ENCODE data around the gene KRI1.
A peak's percentile ranks its signal among the peaks of the same experiment; 100 is the strongest.

KRI1 gene

DNA sequence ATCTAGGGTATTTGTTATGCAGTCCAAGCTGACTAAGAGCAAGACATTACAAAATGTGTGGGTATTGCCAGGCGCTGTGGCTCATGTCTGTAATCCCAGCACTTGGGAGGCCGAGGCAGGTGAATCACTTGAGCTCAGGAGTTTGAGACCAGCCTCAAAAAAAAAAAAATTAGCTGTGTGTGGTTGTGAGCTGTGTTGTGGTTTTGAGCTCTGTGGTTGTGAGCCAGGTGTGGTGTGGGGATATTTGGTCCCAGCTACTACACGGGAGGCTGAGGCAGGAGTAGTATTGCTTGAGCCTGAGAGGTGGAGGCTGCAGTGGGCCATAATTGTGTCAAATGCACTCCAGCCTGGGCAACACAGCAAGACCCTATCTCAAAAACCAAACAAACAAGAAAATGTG lies 57.1 kb downstream of the KRI1 start:
- no peaks in the 10 kb centered on the region for H3K79me2 ChIP-seq (ENCODE audit: low read length)
- peaks cover 5% of the 10 kb centered on the region; the same call in 1 of the 2 replicates for H3K4me1 ChIP-seq (ENCODE audit: low read length)
- no peak overlapping the region for H3K4me2 ChIP-seq (ENCODE audit: low read depth, low read length)
- no peaks in the 10 kb centered on the region for H3K36me3 ChIP-seq (replicated peaks; ENCODE audit: insufficient read depth, low read length)
- no peaks in the 10 kb centered on the region for H3K9me2 ChIP-seq (replicated peaks; ENCODE audit: insufficient read depth, low read length)
- no peak overlapping the region for H2AFZ ChIP-seq (ENCODE audit: low read length)
- no peak overlapping the region for H3K4me3 ChIP-seq (ENCODE audit: low read length)
- TF ChIP-seq, protein P1, sequence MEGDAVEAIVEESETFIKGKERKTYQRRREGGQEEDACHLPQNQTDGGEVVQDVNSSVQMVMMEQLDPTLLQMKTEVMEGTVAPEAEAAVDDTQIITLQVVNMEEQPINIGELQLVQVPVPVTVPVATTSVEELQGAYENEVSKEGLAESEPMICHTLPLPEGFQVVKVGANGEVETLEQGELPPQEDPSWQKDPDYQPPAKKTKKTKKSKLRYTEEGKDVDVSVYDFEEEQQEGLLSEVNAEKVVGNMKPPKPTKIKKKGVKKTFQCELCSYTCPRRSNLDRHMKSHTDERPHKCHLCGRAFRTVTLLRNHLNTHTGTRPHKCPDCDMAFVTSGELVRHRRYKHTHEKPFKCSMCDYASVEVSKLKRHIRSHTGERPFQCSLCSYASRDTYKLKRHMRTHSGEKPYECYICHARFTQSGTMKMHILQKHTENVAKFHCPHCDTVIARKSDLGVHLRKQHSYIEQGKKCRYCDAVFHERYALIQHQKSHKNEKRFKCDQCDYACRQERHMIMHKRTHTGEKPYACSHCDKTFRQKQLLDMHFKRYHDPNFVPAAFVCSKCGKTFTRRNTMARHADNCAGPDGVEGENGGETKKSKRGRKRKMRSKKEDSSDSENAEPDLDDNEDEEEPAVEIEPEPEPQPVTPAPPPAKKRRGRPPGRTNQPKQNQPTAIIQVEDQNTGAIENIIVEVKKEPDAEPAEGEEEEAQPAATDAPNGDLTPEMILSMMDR (IDR thresholded peaks at IDR 0.05; ENCODE audit: low read length), result no peak
- TF ChIP-seq EZH2phosphoT487 (IDR thresholded peaks at IDR 0.05; ENCODE audit: low read length) (no peak), EZH2 (optimal IDR thresholded peaks at IDR 0.05; ENCODE audit: low read depth, low read length) (no peak)
- DNase-seq, result peak; percentile 29
- no peak overlapping the region for H3K9ac ChIP-seq (ENCODE audit: low read length)
- H3F3A ChIP-seq (ENCODE audit: insufficient read depth, low read length), result 0 out of 2 replicates have a peak, but pooled peaks cover 4% of the 10 kb centered on the region
- peaks cover 14% of the 10 kb centered on the region for H3K27me3 ChIP-seq (replicated peaks; ENCODE audit: insufficient read depth, low read length)
- no peak overlapping the region for H3K27ac ChIP-seq (ENCODE audit: low read length)
- H4K20me1 ChIP-seq (ENCODE audit: insufficient read depth, low read length), result no peaks in the 10 kb centered on the region
- H3K9me3 ChIP-seq (replicated peaks; ENCODE audit: insufficient read depth, low read length), result no peaks in the 10 kb centered on the region

DNA sequence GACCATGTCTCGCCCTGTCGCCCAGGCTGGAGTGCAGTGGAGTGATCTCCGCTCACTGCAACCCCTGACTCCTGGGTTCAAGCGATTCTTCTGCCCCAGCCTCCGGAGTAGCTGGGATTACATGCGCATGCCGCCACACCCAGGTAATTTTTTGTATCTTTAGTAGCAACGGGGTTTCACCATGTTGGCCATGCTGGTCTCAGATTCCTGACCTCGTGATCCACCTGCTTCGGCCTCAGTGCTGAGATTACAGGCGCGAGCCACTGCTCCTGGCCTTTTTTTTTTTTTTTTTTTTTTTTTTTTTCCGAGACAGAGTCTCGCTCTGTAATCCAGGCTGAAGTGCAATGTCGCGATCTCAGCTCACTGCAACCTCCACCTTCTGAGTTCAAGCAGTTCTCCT lies 57.8 kb downstream of the KRI1 start:
- H3K36me3 ChIP-seq (replicated peaks; ENCODE audit: insufficient read depth, low read length), result no peaks in the 10 kb centered on the region
- H4K20me1 ChIP-seq (ENCODE audit: insufficient read depth, low read length), result no peaks in the 10 kb centered on the region
- H3K4me3 ChIP-seq (ENCODE audit: low read length), result no peak overlapping the region
- 0 out of 2 replicates have a peak, but pooled peaks cover 1% of the 10 kb centered on the region for H3K79me2 ChIP-seq (ENCODE audit: low read length)
- no peak overlapping the region for H3K4me2 ChIP-seq (ENCODE audit: low read depth, low read length)
- H3K9me2 ChIP-seq (replicated peaks; ENCODE audit: insufficient read depth, low read length), result no peaks in the 10 kb centered on the region
- H3K9ac ChIP-seq (ENCODE audit: low read length), result no peak overlapping the region
- H3K27ac ChIP-seq (ENCODE audit: low read length), result no peak overlapping the region
- no peaks in the 10 kb centered on the region for H3K9me3 ChIP-seq (replicated peaks; ENCODE audit: insufficient read depth, low read length)
- H3F3A ChIP-seq (ENCODE audit: insufficient read depth, low read length), result 0 out of 2 replicates have a peak, but pooled peaks cover 4% of the 10 kb centered on the region
- peaks cover 5% of the 10 kb centered on the region; the same call in 1 of the 2 replicates for H3K4me1 ChIP-seq (ENCODE audit: low read length)
- DNase-seq, result no peak
- peaks cover 7% of the 10 kb centered on the region for H3K27me3 ChIP-seq (replicated peaks; ENCODE audit: insufficient read depth, low read length)
- no peak for TF ChIP-seq EZH2phosphoT487 (IDR thresholded peaks at IDR 0.05; ENCODE audit: low read length)
- TF ChIP-seq EZH2 (optimal IDR thresholded peaks at IDR 0.05; ENCODE audit: low read depth, low read length), result no peak
- TF ChIP-seq, protein P1 (IDR thresholded peaks at IDR 0.05; ENCODE audit: low read length), result no peak
- no peak overlapping the region for H2AFZ ChIP-seq (ENCODE audit: low read length)

DNA sequence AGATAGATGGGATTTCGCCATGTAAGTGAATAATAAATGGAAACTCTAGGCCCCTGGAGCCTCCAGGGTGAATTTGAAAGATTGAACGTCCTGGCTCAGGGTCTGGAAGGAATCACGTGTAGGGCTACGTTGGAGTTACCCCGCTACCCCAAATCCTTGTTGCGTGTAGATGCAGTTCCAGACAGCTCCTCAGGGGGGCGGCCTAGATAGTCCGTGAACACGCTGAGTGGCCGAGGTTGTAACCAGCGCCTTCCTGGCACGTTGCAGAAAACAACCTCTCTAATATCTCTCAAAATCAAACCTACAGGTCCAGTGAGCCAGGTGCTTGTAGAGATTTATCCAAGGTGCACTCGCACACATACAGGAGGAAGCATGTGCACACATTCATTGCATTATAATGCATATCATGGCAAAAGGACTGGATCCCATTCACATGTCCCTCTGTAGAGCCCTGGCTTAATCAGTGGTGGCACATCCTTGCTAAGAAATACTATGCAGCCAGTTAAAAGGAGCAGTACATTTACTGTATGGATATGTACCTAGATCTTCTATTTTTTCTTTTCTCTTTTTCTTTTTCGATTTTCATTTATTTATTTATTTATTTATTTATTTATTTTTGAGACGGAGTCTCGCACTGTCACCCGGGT lies 60.1 kb downstream of the KRI1 start:
- Histone ChIP-seq H3K27me3 (replicated peaks; ENCODE audit: insufficient read depth, low read length) (no peaks in the 10 kb centered on the region), H3K27ac (ENCODE audit: low read length) (no peak overlapping the region), H3K9me2 (replicated peaks; ENCODE audit: insufficient read depth, low read length) (no peaks in the 10 kb centered on the region), H3K9me3 (replicated peaks; ENCODE audit: insufficient read depth, low read length) (no peaks in the 10 kb centered on the region), H3K36me3 (replicated peaks; ENCODE audit: insufficient read depth, low read length) (no peaks in the 10 kb centered on the region), H3K4me3 (ENCODE audit: low read length) (no peak overlapping the region), H3F3A (ENCODE audit: insufficient read depth, low read length) (0 out of 2 replicates have a peak, but pooled peaks cover 6% of the 10 kb centered on the region), H4K20me1 (ENCODE audit: insufficient read depth, low read length) (no peaks in the 10 kb centered on the region), H2AFZ (ENCODE audit: low read length) (0 out of 2 replicates have a peak overlapping the region, but pooled peaks have one; percentile 27), H3K4me1 (ENCODE audit: low read length) (peaks cover 8% of the 10 kb centered on the region; the same call in 1 of the 2 replicates), H3K4me2 (ENCODE audit: low read depth, low read length) (0 out of 2 replicates have a peak overlapping the region, but pooled peaks have one; percentile 25), H3K9ac (ENCODE audit: low read length) (no peak overlapping the region), H3K79me2 (ENCODE audit: low read length) (peaks cover 22% of the 10 kb centered on the region)
- no peak for TF ChIP-seq EZH2phosphoT487 (IDR thresholded peaks at IDR 0.05; ENCODE audit: low read length)
- TF ChIP-seq, protein P1 (IDR thresholded peaks at IDR 0.05; ENCODE audit: low read length), result peak; percentile 73
- no peak for TF ChIP-seq EZH2 (optimal IDR thresholded peaks at IDR 0.05; ENCODE audit: low read depth, low read length)
- peak; percentile 76 for DNase-seq

Measured in MM.1S (cell line).